Right atrium auricular region (tissue), 2 donors: ENCODE results near the gene ELN. TPM values are rescaled to one million over a fixed set of nuclear protein-coding genes. Genes with fewer than 3 reads are reported as not detected.

Experiments used
- DNase-seq: peaks from one replicate; pipeline ENCODE4 v3.0.0-alpha.2; 2019; ENCODE audit warnings: low spot score
- H3K27ac ChIP-seq, 2 donors: fragments of 200-600 bp; sonication (generic); 1 replicate in 1 of 2; 2 replicates in 1 of 2; pipeline ENCODE4 v1.5.1; 2016 to 2019
- H3K27me3 ChIP-seq, 2 donors: fragments of 200-600 bp; sonication (generic); one replicate each; pipeline versions ENCODE4 v1.5.1 to v1.6.0; 2017 to 2019
- H3K36me3 ChIP-seq: fragments of 200-600 bp; sonication (generic); one replicate; pipeline ENCODE4 v1.5.1; 2016
- H3K4me1 ChIP-seq, 2 donors: fragments of 200-600 bp; sonication (generic); one replicate each; pipeline versions ENCODE4 v1.5.1 to v1.6.0; 2017 to 2019
- H3K4me3 ChIP-seq, 2 donors: fragments of 200-600 bp; sonication (generic); 1 replicate in 1 of 2; 2 replicates in 1 of 2; pipeline ENCODE4 v1.5.1; 2017 to 2019; ENCODE audit warnings: mild to moderate bottlenecking in 1 of 2, moderate library complexity in 1 of 2
- H3K9me3 ChIP-seq, 2 donors: fragments of 200-600 bp; sonication (generic); one replicate each; pipeline ENCODE4 v1.5.1; 2019
- total RNA-seq, 2 donors: library from RNA; depleted of rRNA; stranded (reverse); fragments of >200 nt; gene quantifications; one replicate each; pipeline ENCODE4 v1.1.0, GENCODE V29; 2016
- TF ChIP-seq, protein P1 (sequence below), 2 donors: fragments of 200-600 bp; sonication (generic); IDR thresholded peaks; one replicate each; pipeline ENCODE4 v1.5.1; 2019; ENCODE audit warnings: antibody characterized with exemption in 2 of 2

ELN gene
- total RNA-seq, 2 donors from 2014 or later, result 138 to 149 TPM

DNA sequence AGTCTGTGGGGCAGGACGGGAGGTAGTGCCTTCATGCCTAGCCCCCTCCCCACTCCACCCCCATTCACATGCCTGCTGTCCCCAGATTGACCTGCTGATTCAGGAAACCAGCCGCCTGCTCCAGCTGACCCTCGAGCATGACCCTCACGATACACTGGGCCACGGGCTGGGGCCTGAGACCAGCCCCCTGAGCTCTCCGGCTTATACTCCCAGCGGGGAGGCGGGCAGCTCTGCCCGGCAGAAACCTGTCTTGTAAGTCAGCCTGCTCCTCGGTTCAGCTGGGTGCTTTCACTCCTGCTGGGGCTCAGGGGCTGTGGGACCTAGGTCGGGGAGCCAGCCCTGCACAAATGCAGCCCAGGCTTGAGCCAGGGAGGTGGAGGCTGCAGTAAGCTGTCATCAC is 78.0 kb downstream of the ELN start:
- Histone ChIP-seq H3K36me3 (peaks cover 54% of the 10 kb centered on the region), H3K27ac (no peak overlapping the region), H3K27me3 (no peaks in the 10 kb centered on the region), H3K4me1 (no peaks in the 10 kb centered on the region), H3K9me3 (no peaks in the 10 kb centered on the region), H3K4me3 (no peak overlapping the region)
- DNase-seq, result no peak
- TF ChIP-seq, protein P1, sequence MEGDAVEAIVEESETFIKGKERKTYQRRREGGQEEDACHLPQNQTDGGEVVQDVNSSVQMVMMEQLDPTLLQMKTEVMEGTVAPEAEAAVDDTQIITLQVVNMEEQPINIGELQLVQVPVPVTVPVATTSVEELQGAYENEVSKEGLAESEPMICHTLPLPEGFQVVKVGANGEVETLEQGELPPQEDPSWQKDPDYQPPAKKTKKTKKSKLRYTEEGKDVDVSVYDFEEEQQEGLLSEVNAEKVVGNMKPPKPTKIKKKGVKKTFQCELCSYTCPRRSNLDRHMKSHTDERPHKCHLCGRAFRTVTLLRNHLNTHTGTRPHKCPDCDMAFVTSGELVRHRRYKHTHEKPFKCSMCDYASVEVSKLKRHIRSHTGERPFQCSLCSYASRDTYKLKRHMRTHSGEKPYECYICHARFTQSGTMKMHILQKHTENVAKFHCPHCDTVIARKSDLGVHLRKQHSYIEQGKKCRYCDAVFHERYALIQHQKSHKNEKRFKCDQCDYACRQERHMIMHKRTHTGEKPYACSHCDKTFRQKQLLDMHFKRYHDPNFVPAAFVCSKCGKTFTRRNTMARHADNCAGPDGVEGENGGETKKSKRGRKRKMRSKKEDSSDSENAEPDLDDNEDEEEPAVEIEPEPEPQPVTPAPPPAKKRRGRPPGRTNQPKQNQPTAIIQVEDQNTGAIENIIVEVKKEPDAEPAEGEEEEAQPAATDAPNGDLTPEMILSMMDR (IDR thresholded peaks at IDR 0.05), result no peak

DNA sequence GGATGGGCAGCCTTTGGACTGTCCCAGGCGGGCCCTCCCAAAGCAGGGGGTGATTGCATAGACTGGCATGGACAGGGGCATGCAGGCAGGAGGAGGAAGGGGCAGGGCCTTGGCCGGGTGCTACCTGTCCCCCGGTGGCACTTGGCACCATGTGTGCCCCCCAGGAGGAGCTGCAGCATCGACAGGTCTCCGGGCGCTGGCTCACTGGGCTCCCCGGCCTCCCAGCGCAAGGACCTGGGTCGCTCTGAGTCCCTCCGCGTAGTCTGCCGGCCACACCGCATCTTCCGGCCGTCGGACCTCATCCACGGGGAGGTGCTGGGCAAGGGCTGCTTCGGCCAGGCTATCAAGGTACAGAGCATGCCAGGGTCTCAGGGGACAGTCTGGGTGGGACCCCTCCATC is 78.9 kb downstream of the ELN start:
- Histone ChIP-seq H3K27me3 (no peaks in the 10 kb centered on the region), H3K36me3 (peaks cover 61% of the 10 kb centered on the region), H3K27ac (no peak overlapping the region), H3K9me3 (no peaks in the 10 kb centered on the region), H3K4me1 (no peaks in the 10 kb centered on the region), H3K4me3 (no peak overlapping the region)
- TF ChIP-seq, protein P1 (IDR thresholded peaks at IDR 0.05), result no peak
- no peak for DNase-seq

DNA sequence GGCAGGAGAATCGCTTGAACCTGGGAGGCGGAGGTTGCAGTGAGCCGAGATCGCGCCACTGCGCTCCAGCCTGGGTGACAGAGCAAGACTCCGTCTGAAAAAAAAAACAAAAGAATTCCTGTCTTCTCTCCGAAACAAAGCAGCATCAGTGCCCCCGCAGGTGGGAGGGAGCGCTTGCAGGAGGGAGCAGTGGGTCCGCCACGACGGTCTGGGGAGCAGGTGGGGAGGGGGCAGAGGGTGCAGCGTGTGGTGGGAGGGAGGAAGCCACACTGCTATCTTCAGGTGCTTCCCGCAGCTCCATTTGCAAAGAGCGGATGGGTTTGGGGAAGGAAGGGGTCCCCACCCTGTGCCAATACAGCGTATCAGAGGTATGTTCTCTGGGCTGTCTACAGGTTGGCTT is 87.4 kb downstream of the ELN start:
- H3K27ac ChIP-seq, result no peak overlapping the region
- no peak overlapping the region for H3K4me3 ChIP-seq
- no peaks in the 10 kb centered on the region for H3K4me1 ChIP-seq
- H3K9me3 ChIP-seq, result no peaks in the 10 kb centered on the region
- peaks cover 36% of the 10 kb centered on the region for H3K36me3 ChIP-seq
- no peaks in the 10 kb centered on the region for H3K27me3 ChIP-seq
- TF ChIP-seq, protein P1 (IDR thresholded peaks at IDR 0.05), result no peak
- DNase-seq, result no peak

DNA sequence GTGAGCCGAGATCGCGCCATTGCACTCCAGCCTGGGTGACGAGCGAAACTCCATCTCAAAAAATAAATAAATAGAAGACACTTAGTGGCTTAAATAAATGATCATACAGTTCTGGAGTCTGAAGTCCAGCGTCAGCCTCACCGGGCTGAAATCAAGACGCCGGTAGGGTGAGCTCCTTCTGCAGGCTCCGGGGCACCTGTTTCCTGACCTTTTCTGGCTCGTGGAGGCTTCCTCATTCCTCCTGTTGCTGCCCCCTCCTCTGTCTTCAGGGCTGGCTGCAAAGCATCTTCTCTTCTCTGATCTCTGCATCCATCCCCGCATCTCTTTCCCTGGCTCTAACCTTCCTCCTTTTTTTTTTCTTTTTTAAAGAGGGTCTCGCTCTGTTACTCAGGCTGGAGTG is 88.4 kb downstream of the ELN start:
- no peaks in the 10 kb centered on the region for H3K9me3 ChIP-seq
- H3K4me3 ChIP-seq, result no peak overlapping the region
- no peak for DNase-seq
- no peaks in the 10 kb centered on the region for H3K4me1 ChIP-seq
- TF ChIP-seq, protein P1 (IDR thresholded peaks at IDR 0.05), result no peak
- no peak overlapping the region for H3K27ac ChIP-seq
- H3K36me3 ChIP-seq, result peaks cover 34% of the 10 kb centered on the region
- no peaks in the 10 kb centered on the region for H3K27me3 ChIP-seq

Other genes starting within 250 kb of the ELN start
- under 1 TPM in 1 of 2 donors, not detected in 1; 0.41 TPM for gene CLDN4, start 197.2 kb upstream of the ELN start, total RNA-seq
- gene METTL27, start 185.7 kb upstream of the ELN start, total RNA-seq, result under 1 TPM in 1 of 2 donors, not detected in 1; 0.39 TPM
- gene TMEM270, start 167.0 kb upstream of the ELN start, total RNA-seq, result not detected
- gene LIMK1, start 55.6 kb downstream of the ELN start, total RNA-seq, result 10 to 100 TPM in 1 of 2 donors, 1 to 10 TPM in 1; 9.4 to 14.7 TPM
- 100 to 1,000 TPM; 175 to 203 TPM for gene EIF4H, start 146.2 kb downstream of the ELN start, total RNA-seq
- gene LAT2, start 181.8 kb downstream of the ELN start, total RNA-seq, result 1 to 10 TPM; 1.4 to 6.1 TPM
- gene RFC2, start 226.2 kb downstream of the ELN start, total RNA-seq, result 1 to 10 TPM; 6.0 to 8.5 TPM